Mammary epithelial cell (primary cell): ENCODE results near the gene RASGRP3.

Experiments used
- EZH2 ChIP-seq: IDR thresholded peaks from 2 replicates; pipeline ENCODE4 v1.6.1; 2012; ENCODE audit warnings: low read length, inconsistent platforms, borderline replicate concordance
- TF ChIP-seq, protein P1 (sequence below), 2 donors: IDR thresholded peaks in 1 of 2; conservative IDR thresholded peaks in 1 of 2; 2 replicates each; pipeline ENCODE4 v1.5.1; 2011 to 2012; ENCODE audit warnings: inconsistent platforms in 2 of 2, low read length in 2 of 2, mild to moderate bottlenecking in 2 of 2, control low read depth in 1 of 2, low read depth in 1 of 2; ENCODE audit not compliant: insufficient read depth in 1 of 2; ENCODE audit errors: extremely low read depth in 1 of 2

DNA sequence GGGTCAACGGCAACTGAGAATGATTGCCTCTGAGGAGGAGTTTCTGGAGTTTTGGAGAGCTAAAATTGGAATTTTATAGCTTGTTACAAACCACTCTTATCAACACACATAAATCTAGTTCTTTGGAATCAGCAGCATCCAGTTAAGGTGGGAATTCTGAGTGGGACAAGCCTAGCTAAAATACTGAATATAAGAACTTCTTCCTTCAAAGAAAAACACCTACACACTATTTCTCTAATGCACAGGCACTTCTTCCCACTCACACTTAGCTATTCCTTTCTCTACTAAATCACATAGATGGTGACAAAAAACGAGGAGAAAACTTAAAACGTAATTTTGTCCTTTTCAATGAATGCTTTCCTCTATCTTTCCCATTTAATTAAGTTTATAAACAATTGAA lies 79.2 kb downstream of the RASGRP3 start:
- TF ChIP-seq, protein P1, sequence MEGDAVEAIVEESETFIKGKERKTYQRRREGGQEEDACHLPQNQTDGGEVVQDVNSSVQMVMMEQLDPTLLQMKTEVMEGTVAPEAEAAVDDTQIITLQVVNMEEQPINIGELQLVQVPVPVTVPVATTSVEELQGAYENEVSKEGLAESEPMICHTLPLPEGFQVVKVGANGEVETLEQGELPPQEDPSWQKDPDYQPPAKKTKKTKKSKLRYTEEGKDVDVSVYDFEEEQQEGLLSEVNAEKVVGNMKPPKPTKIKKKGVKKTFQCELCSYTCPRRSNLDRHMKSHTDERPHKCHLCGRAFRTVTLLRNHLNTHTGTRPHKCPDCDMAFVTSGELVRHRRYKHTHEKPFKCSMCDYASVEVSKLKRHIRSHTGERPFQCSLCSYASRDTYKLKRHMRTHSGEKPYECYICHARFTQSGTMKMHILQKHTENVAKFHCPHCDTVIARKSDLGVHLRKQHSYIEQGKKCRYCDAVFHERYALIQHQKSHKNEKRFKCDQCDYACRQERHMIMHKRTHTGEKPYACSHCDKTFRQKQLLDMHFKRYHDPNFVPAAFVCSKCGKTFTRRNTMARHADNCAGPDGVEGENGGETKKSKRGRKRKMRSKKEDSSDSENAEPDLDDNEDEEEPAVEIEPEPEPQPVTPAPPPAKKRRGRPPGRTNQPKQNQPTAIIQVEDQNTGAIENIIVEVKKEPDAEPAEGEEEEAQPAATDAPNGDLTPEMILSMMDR (conservative IDR thresholded peaks at IDR 0.05 in 1 of 2, IDR thresholded peaks at IDR 0.05 in 1 of 2; ENCODE audit: extremely low read depth in 1 of 2, insufficient read depth in 1 of 2, low read depth in 1 of 2, low read length in 2 of 2): no peak
- no peak for TF ChIP-seq EZH2
